Caco-2 (cell line): ENCODE results near the gene TRPM8. TPM values are rescaled to one million over a fixed set of nuclear protein-coding genes. Genes with fewer than 3 reads are reported as not detected.
A peak's percentile ranks its signal among the peaks of the same experiment; 100 is the strongest.
"Not testable (repeated sequence)": the region's sequence is repeated elsewhere in the genome, so short reads cannot be mapped to it uniquely, and the experiment has no call there.

Experiments used
- Bru-seq: library from RNA; stranded (reverse); fragments of 400-500 nt; gene quantifications from one replicate; lab custom pipeline; 2021; lab: Mats Ljungman, UMichigan
- BruChase-seq, 2 experiments: library from RNA; stranded (reverse); fragments of 400-500 nt; gene quantifications; one replicate each; lab custom pipeline; 2021; lab: Mats Ljungman, UMichigan
- BruUV-seq: library from RNA; stranded (reverse); fragments of 400-500 nt; replicated peaks from 2 replicates; lab custom pipeline; 2021; lab: Mats Ljungman, UMichigan
- CTCF ChIA-PET: fragments of 300-600 bp; sonication (Branson Sonifier 250); formaldehyde crosslinking; loops from one replicate; lab custom pipeline; 2022; ENCODE audit warnings: antibody characterized with exemption; lab: Charles Lee
- POLR2A ChIA-PET: fragments of 300-600 bp; sonication (Branson Sonifier 250); formaldehyde crosslinking; loops from one replicate; lab custom pipeline; 2022; ENCODE audit warnings: antibody characterized with exemption; lab: Charles Lee
- DNase-seq, 2 experiments: peaks; one replicate each; pipeline versions ENCODE4 v3.0.0 to v3.0.0-alpha.2; 2020 to 2022
- H3K27me3 ChIP-seq: replicated peaks from 2 replicates; pipeline ENCODE4 v1.6.0; 2011; ENCODE audit warnings: low read length; ENCODE audit not compliant: control insufficient read depth, insufficient read depth
- H3K36me3 ChIP-seq: 2 replicates; pipeline ENCODE4 v1.5.1; 2011; ENCODE audit warnings: low read length; ENCODE audit not compliant: control insufficient read depth, insufficient read depth
- H3K4me1 ChIP-seq: fragments of 250-450 bp; sonication (Bioruptor Pico); 2 replicates; pipeline ENCODE4 v1.5.1; 2020; ENCODE audit warnings: mild to moderate bottlenecking
- H3K4me3 ChIP-seq: 2 replicates; pipeline ENCODE4 v1.5.1; 2011; ENCODE audit warnings: low read depth, mild to moderate bottlenecking, control low read depth, low read length
- H3K9me3 ChIP-seq: fragments of 250-450 bp; sonication (Bioruptor Pico); 2 replicates; pipeline ENCODE4 v1.5.1; 2020; ENCODE audit warnings: mild to moderate bottlenecking, moderate library complexity
- H3K27ac Mint-ChIP-seq: one replicate; pipeline ENCODE4 v1.8.0; 2022; ENCODE audit warnings: mixed read lengths; ENCODE audit not compliant: unreplicated experiment
- H3K27me3 Mint-ChIP-seq: one replicate; pipeline ENCODE4 v1.8.0; 2022; ENCODE audit warnings: mixed read lengths; ENCODE audit not compliant: insufficient read depth, unreplicated experiment
- H3K36me3 Mint-ChIP-seq: one replicate; pipeline ENCODE4 v1.8.0; 2022; ENCODE audit warnings: mild to moderate bottlenecking, mixed read lengths; ENCODE audit not compliant: insufficient read depth, unreplicated experiment
- H3K4me1 Mint-ChIP-seq: one replicate; pipeline ENCODE4 v1.8.0; 2022; ENCODE audit warnings: low read depth, mixed read lengths; ENCODE audit not compliant: unreplicated experiment
- H3K4me3 Mint-ChIP-seq: one replicate; pipeline ENCODE4 v1.8.0; 2022; ENCODE audit warnings: mild to moderate bottlenecking, moderate library complexity, mixed read lengths; ENCODE audit not compliant: unreplicated experiment
- H3K9me3 Mint-ChIP-seq: one replicate; pipeline ENCODE4 v1.8.0; 2022; ENCODE audit warnings: mixed read lengths; ENCODE audit not compliant: unreplicated experiment
- intact Hi-C: fragments of 100-400 bp; cut with micrococcal nuclease; formaldehyde crosslinking; loops from one replicate; pipeline ENCODE4 v1.10.0; 2022; ENCODE audit not compliant: unreplicated experiment
- long read RNA-seq: library from polyadenylated mRNA; stranded (forward); transcript quantifications from one replicate; pipeline ENCODE4 v2.0.0, GENCODE V29; 2022
- total RNA-seq: library from RNA; stranded (reverse); gene quantifications from 2 replicates; pipeline ENCODE4 v1.2.3, GENCODE V29; 2022
- TF ChIP-seq, protein P1 (sequence below), 2 experiments: fragments of 200-600 bp in 1 of 2; IDR thresholded peaks; 1 replicate in 1 of 2; 2 replicates in 1 of 2; pipeline versions ENCODE4 v1.5.1 to v1.8.0; 2011 to 2022; ENCODE audit warnings: antibody characterized with exemption in 1 of 2, control low read depth in 1 of 2, inconsistent platforms in 1 of 2, low read depth in 1 of 2, low read length in 1 of 2, mild to moderate bottlenecking in 1 of 2, moderate library complexity in 1 of 2; ENCODE audit not compliant: insufficient read depth in 1 of 2, severe bottlenecking in 1 of 2, unreplicated experiment in 1 of 2

The TRPM8 gene
- total RNA-seq: not detected in 2 replicates
- Bru-seq, nascent RNA: percentile 3 among the genes with signal in this experiment
- BruChase-seq, experiment 1, labeled RNA remaining after a 2-hour chase: percentile 5 among the genes with signal in this experiment
- percentile 4 among the genes with signal in this experiment for BruChase-seq, experiment 2, labeled RNA remaining after a 6-hour chase
- long read RNA-seq: 0 reads

DNA sequence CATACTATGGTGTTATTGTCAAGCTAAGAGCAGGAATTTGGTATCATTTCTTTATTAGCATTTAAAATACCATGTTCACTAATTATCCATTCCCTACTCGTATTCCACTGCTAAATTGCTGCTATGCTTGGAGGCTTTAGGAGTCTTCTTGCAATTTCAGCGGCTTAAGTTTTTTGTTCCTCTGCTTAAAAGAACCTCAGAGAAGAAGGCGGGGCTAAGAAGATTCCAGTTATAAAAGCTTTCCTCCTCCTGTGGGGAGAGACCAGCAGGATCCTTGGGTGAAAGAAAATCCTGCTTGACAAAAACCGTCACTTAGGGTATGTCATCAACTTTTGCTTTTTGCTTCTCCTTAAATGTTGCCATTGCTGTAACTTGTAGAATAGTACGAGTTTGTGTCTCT lies at the start of gene TRPM8:
Gene TRPM8 (plus strand): TSS at position 258 of the 400 bp plus-strand sequence. CDS start 9,165 bp downstream, outside the sequence.
- Mint-ChIP-seq H3K4me1 (no peaks in the 10 kb centered on the region), H3K36me3 (no peaks in the 10 kb centered on the region), H3K9me3 (no peaks in the 10 kb centered on the region), H3K27me3 (peaks cover 6% of the 10 kb centered on the region), H3K27ac (no peak within 1 kb of the TSS), H3K4me3 (no peak within 1 kb of the TSS)
- ChIA-PET CTCF (no interaction called here), POLR2A (no interaction called here)
- Histone ChIP-seq H3K4me1 (no peaks in the 10 kb centered on the region), H3K27me3 (no peaks in the 10 kb centered on the region), H3K9me3 (no peaks in the 10 kb centered on the region), H3K36me3 (no peaks in the 10 kb centered on the region), H3K4me3 (no peak within 1 kb of the TSS)
- no TSS peak for BruUV-seq
- TF ChIP-seq, protein P1, sequence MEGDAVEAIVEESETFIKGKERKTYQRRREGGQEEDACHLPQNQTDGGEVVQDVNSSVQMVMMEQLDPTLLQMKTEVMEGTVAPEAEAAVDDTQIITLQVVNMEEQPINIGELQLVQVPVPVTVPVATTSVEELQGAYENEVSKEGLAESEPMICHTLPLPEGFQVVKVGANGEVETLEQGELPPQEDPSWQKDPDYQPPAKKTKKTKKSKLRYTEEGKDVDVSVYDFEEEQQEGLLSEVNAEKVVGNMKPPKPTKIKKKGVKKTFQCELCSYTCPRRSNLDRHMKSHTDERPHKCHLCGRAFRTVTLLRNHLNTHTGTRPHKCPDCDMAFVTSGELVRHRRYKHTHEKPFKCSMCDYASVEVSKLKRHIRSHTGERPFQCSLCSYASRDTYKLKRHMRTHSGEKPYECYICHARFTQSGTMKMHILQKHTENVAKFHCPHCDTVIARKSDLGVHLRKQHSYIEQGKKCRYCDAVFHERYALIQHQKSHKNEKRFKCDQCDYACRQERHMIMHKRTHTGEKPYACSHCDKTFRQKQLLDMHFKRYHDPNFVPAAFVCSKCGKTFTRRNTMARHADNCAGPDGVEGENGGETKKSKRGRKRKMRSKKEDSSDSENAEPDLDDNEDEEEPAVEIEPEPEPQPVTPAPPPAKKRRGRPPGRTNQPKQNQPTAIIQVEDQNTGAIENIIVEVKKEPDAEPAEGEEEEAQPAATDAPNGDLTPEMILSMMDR (IDR thresholded peaks at IDR 0.05; ENCODE audit: insufficient read depth in 1 of 2, low read depth in 1 of 2, low read length in 1 of 2, severe bottlenecking in 1 of 2, unreplicated experiment in 1 of 2): no peak
- DNase-seq: no peak
- intact Hi-C loops: no loop called here

DNA sequence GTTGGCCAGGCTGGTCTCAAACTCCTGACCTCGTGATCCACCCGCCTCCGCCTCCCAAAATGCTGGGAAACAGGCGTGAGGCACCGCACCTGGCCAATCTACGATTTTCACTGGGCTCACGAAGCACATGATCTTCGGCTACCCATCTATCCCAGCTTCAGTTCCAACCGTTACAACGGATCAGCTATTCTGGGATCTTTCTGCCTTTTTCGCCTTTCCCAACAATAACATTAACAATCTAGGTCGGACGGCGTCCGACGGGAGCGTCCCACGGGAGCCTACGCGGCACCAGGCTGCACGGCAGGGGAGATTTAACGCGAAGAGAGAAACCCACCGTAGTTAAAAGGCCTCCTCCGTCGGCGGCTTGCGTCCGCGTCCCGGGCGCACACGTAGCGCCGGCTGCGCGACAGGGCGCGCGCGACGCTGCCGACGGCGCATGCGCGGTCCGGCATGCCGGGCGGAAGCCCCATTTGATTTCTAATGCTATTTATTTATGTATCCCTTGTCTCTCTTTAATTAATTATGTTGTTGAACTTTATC lies 49.1 kb upstream of the TRPM8 start, which contains the start of gene MSL3B:
Gene MSL3B (minus strand): TSS at position 394 of the 540 bp plus-strand sequence.
- Histone ChIP-seq H3K4me3 (peak within 1 kb of the TSS; percentile 83), H3K27me3 (no peaks in the 10 kb centered on the region), H3K4me1 (no peaks in the 10 kb centered on the region), H3K36me3 (no peaks in the 10 kb centered on the region), H3K9me3 (no peaks in the 10 kb centered on the region)
- intact Hi-C loops: no loop called here
- H3K4me1 Mint-ChIP-seq: no peaks in the 10 kb centered on the region
- peak in 1 of 2 experiments; percentile 62 for DNase-seq
- BruUV-seq: no TSS peak
- no peaks in the 10 kb centered on the region for H3K9me3 Mint-ChIP-seq
- TF ChIP-seq, protein P1 (IDR thresholded peaks at IDR 0.05; ENCODE audit: insufficient read depth in 1 of 2, low read depth in 1 of 2, low read length in 1 of 2, severe bottlenecking in 1 of 2, unreplicated experiment in 1 of 2): no peak
- ChIA-PET POLR2A (no interaction called here), CTCF (interaction anchor here (0.7 kb wide), 1 partner anchor 1123 kb away, joined by 4 read pairs; no protein-coding TSS in a partner anchor)
- H3K27me3 Mint-ChIP-seq: peaks cover 3% of the 10 kb centered on the region
- peaks cover 13% of the 10 kb centered on the region for H3K36me3 Mint-ChIP-seq
- H3K27ac Mint-ChIP-seq: peak within 1 kb of the TSS; percentile 94
- peak within 1 kb of the TSS; percentile 94 for H3K4me3 Mint-ChIP-seq

- no peak for DNase-seq
- intact Hi-C loops: no loop called here
- Mint-ChIP-seq H3K4me3 (no peak overlapping the region), H3K36me3 (peaks cover 13% of the 10 kb centered on the region), H3K9me3 (no peaks in the 10 kb centered on the region), H3K27ac (no peak overlapping the region), H3K27me3 (peaks cover 3% of the 10 kb centered on the region), H3K4me1 (no peaks in the 10 kb centered on the region)
- ChIA-PET CTCF (no interaction called here), POLR2A (no interaction called here)
- Histone ChIP-seq H3K4me3 (no peak overlapping the region), H3K36me3 (no peaks in the 10 kb centered on the region), H3K9me3 (no peaks in the 10 kb centered on the region), H3K27me3 (no peaks in the 10 kb centered on the region), H3K4me1 (no peaks in the 10 kb centered on the region)
- TF ChIP-seq, protein P1 (IDR thresholded peaks at IDR 0.05; ENCODE audit: insufficient read depth in 1 of 2, low read depth in 1 of 2, low read length in 1 of 2, severe bottlenecking in 1 of 2, unreplicated experiment in 1 of 2): no peak
- no TSS peak for BruUV-seq
These were observed 45.7 kb upstream of the TRPM8 start for GRCh38 chr2:233871432-233871831.

DNA sequence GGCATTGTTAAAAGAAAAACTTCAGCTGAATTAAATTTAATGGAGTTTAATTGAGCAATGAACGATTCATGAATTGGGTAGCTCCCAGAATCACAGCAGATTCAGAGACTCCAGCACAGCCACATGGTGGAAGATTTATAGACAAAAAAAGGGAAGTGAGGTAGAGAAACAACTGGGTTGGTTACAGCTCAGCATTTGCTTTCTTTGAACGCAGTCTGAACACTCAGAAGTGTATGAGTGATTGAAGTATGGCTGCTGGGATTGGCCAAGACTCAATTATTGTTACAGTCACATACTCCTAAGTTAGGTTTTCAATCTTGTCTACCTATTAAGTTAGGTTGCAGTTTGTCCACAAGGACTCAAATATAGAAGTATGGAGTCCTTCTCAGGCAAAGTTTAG lies 45.0 kb upstream of the TRPM8 start:
- H3K9me3 Mint-ChIP-seq, BruUV-seq, H3K27me3 Mint-ChIP-seq, DNase-seq, H3K4me1 Mint-ChIP-seq, H3K9me3 ChIP-seq, intact Hi-C loops, H3K27me3 ChIP-seq, H3K4me3 Mint-ChIP-seq, H3K4me1 ChIP-seq, CTCF ChIA-PET, POLR2A ChIA-PET, H3K27ac Mint-ChIP-seq, H3K4me3 ChIP-seq, H3K36me3 ChIP-seq: not testable (repeated sequence)
- peaks cover 13% of the 10 kb centered on the region for H3K36me3 Mint-ChIP-seq
